MCF 10A (cell line): ENCODE results near the gene THAP4. TPM values are rescaled to one million over a fixed set of nuclear protein-coding genes. Genes with fewer than 3 reads are reported as not detected.
A peak's percentile ranks its signal among the peaks of the same experiment; 100 is the strongest.
"Not testable (repeated sequence)": the region's sequence is repeated elsewhere in the genome, so short reads cannot be mapped to it uniquely, and the experiment has no call there.

ENCODE experiments used
- BruUV-seq: library from RNA; stranded (reverse); fragments of 400-500 nt; replicated peaks from 2 replicates; lab custom pipeline; 2021; lab: Mats Ljungman, UMichigan
- CTCF ChIA-PET: fragments of 300-600 bp; sonication (Branson Sonifier 250); formaldehyde crosslinking; extraction: SDS; loops from one replicate; lab custom pipeline; 2021; ENCODE audit warnings: antibody characterized with exemption, inconsistent platforms; lab: Yijun Ruan, JAX
- POLR2A ChIA-PET: fragments of 300-600, 350-650 bp; sonication (Branson Sonifier 250); formaldehyde crosslinking; extraction: SDS; loops from one replicate; lab custom pipeline; 2020; ENCODE audit warnings: antibody characterized with exemption, inconsistent platforms; lab: Yijun Ruan, JAX
- DNase-seq: peaks from one replicate; pipeline ENCODE4 v3.0.0-alpha.2; 2018; ENCODE audit not compliant: unreplicated experiment
- H3K27ac Mint-ChIP-seq: one replicate; pipeline ENCODE4 v1.8.0; 2022; ENCODE audit warnings: mild to moderate bottlenecking, low read depth, mixed read lengths; ENCODE audit not compliant: unreplicated experiment
- H3K27me3 Mint-ChIP-seq: one replicate; pipeline ENCODE4 v1.8.0; 2022; ENCODE audit warnings: mixed read lengths; ENCODE audit not compliant: insufficient read depth, unreplicated experiment
- H3K36me3 Mint-ChIP-seq: one replicate; pipeline ENCODE4 v1.8.0; 2022; ENCODE audit warnings: mild to moderate bottlenecking, moderate library complexity, mixed read lengths; ENCODE audit not compliant: insufficient read depth, unreplicated experiment
- H3K4me1 Mint-ChIP-seq: one replicate; pipeline ENCODE4 v1.8.0; 2022; ENCODE audit warnings: mixed read lengths; ENCODE audit not compliant: insufficient read depth, unreplicated experiment
- H3K4me3 Mint-ChIP-seq: one replicate; pipeline ENCODE4 v1.8.0; 2022; ENCODE audit warnings: mild to moderate bottlenecking, moderate library complexity, mixed read lengths; ENCODE audit not compliant: unreplicated experiment
- H3K9me3 Mint-ChIP-seq: one replicate; pipeline ENCODE4 v1.8.0; 2022; ENCODE audit warnings: mixed read lengths; ENCODE audit not compliant: unreplicated experiment
- CTCF ChIP-seq: fragments of 200-600 bp; IDR thresholded peaks from one replicate; pipeline ENCODE4 v1.8.0; 2022; ENCODE audit warnings: antibody characterized with exemption, mild to moderate bottlenecking; ENCODE audit not compliant: unreplicated experiment
- intact Hi-C: fragments of 100-400 bp; cut with micrococcal nuclease; formaldehyde crosslinking; loops from 2 replicates; pipeline ENCODE4 v1.14.1; 2022
- total RNA-seq: library from RNA; stranded (reverse); gene quantifications from 2 replicates; pipeline ENCODE4 v1.2.3, GENCODE V29; 2022

The THAP4 gene
- total RNA-seq, 1 experiment from 2014 or later = 91.8 TPM

- Mint-ChIP-seq H3K4me1 (peaks cover 6% of the 10 kb centered on the region), H3K36me3 (peaks cover 34% of the 10 kb centered on the region), H3K9me3 (no peaks in the 10 kb centered on the region), H3K27ac (no peak overlapping the region), H3K27me3 (no peaks in the 10 kb centered on the region), H3K4me3 (no peak overlapping the region)
- ChIA-PET POLR2A (no interaction called here), CTCF (no interaction called here)
- intact Hi-C loops = no loop called here
- TF ChIP-seq CTCF = no peak
- no TSS peak for BruUV-seq
- DNase-seq = no peak
Measured at GRCh38 chr2:241668839-241669238, 31.9 kb upstream of the THAP4 start.

- Mint-ChIP-seq H3K4me3 (no peak overlapping the region), H3K9me3 (no peaks in the 10 kb centered on the region), H3K27ac (no peak overlapping the region), H3K27me3 (no peaks in the 10 kb centered on the region), H3K36me3 (peaks cover 34% of the 10 kb centered on the region), H3K4me1 (peaks cover 6% of the 10 kb centered on the region)
- no peak for DNase-seq
- intact Hi-C loops = no loop called here
- CTCF ChIA-PET = no interaction called here
- POLR2A ChIA-PET = no interaction called here
- no TSS peak for BruUV-seq
- no peak for TF ChIP-seq CTCF
Measured at GRCh38 chr2:241668354-241668753, 31.4 kb upstream of the THAP4 start.

GRCh38 chr2:241666627-241667400 lies 29.9 kb upstream of the THAP4 start:
- DNase-seq = no peak
- Mint-ChIP-seq H3K4me1 (peaks cover 6% of the 10 kb centered on the region), H3K27ac (no peak overlapping the region), H3K4me3 (no peak overlapping the region), H3K36me3 (peaks cover 37% of the 10 kb centered on the region), H3K9me3 (no peaks in the 10 kb centered on the region), H3K27me3 (no peaks in the 10 kb centered on the region)
- intact Hi-C loops = no loop called here
- TF ChIP-seq CTCF = no peak
- CTCF ChIA-PET = interaction anchor here (0.8 kb wide), 1 partner anchor 8 kb away, joined by 3 read pairs; no protein-coding TSS in a partner anchor
- BruUV-seq = no TSS peak
- POLR2A ChIA-PET = no interaction called here

- CTCF ChIA-PET = no interaction called here
- H3K4me1 Mint-ChIP-seq = peaks cover 6% of the 10 kb centered on the region
- H3K27me3 Mint-ChIP-seq = no peaks in the 10 kb centered on the region
- H3K4me3 Mint-ChIP-seq = no peak overlapping the region
- TF ChIP-seq CTCF = no peak
- no peaks in the 10 kb centered on the region for H3K9me3 Mint-ChIP-seq
- BruUV-seq = TSS peak; percentile 32
- peak overlapping the region; percentile 78 for H3K27ac Mint-ChIP-seq
- POLR2A ChIA-PET = interaction anchor here (1.6 kb wide), 1 partner anchor 20 kb away, joined by 3 read pairs; the partner anchor contains the start of gene DTYMK
- DNase-seq = no peak
- H3K36me3 Mint-ChIP-seq = peaks cover 38% of the 10 kb centered on the region
- intact Hi-C loops = no loop called here
Measured at GRCh38 chr2:241665731-241666440, 28.9 kb upstream of the THAP4 start.

- H3K4me1 Mint-ChIP-seq, intact Hi-C loops, H3K27me3 Mint-ChIP-seq, POLR2A ChIA-PET, H3K4me3 Mint-ChIP-seq, DNase-seq, BruUV-seq, H3K27ac Mint-ChIP-seq, H3K9me3 Mint-ChIP-seq: not testable (repeated sequence)
- H3K36me3 Mint-ChIP-seq = peaks cover 46% of the 10 kb centered on the region
- CTCF ChIA-PET = interaction anchor here (0.7 kb wide), 1 partner anchor 551 kb away, joined by 6 read pairs; no protein-coding TSS in a partner anchor
Measured at GRCh38 chr2:241662731-241663130, 25.8 kb upstream of the THAP4 start.
